Osteoblast (primary cell): Measurements from ENCODE around the gene BATF. TPM values are rescaled to one million over a fixed set of nuclear protein-coding genes. Genes with fewer than 3 reads are reported as not detected.
A peak's percentile ranks its signal among the peaks of the same experiment; 100 is the strongest.

Experiments
- DNase-seq: peaks from one replicate; pipeline ENCODE4 v3.0.0; 2011; ENCODE audit warnings: low spot score, mixed read lengths; ENCODE audit not compliant: insufficient read length; ENCODE audit errors: missing footprints
- H2AFZ ChIP-seq: 2 replicates; pipeline ENCODE4 v1.6.0; 2011; ENCODE audit warnings: mild to moderate bottlenecking, low read length
- H3K27ac ChIP-seq: 2 replicates; pipeline ENCODE4 v1.5.1; 2011; ENCODE audit warnings: mild to moderate bottlenecking, low read depth, low read length, moderate library complexity
- H3K27me3 ChIP-seq: 2 replicates; pipeline ENCODE4 v1.6.0; 2012; ENCODE audit warnings: mild to moderate bottlenecking, control low read depth, inconsistent platforms, low read length, moderate library complexity; ENCODE audit not compliant: insufficient read depth
- H3K36me3 ChIP-seq: 2 replicates; pipeline ENCODE4 v1.5.1; 2011; ENCODE audit warnings: mild to moderate bottlenecking, low read length, control low read depth, moderate library complexity; ENCODE audit not compliant: insufficient read depth
- H3K4me1 ChIP-seq: 2 replicates; pipeline ENCODE4 v1.5.1; 2011; ENCODE audit warnings: mild to moderate bottlenecking, low read length, control low read depth, moderate library complexity; ENCODE audit not compliant: insufficient read depth
- H3K4me2 ChIP-seq: 2 replicates; pipeline ENCODE4 v1.6.0; 2011; ENCODE audit warnings: mild to moderate bottlenecking, low read length; ENCODE audit not compliant: insufficient read depth
- H3K4me3 ChIP-seq: fragments of 200-600 bp; sonication (generic); 3 replicates; pipeline ENCODE4 v1.5.1; 2012; ENCODE audit warnings: mild to moderate bottlenecking, low read length, inconsistent platforms; ENCODE audit not compliant: insufficient read depth
- H3K79me2 ChIP-seq: 2 replicates; pipeline ENCODE4 v1.6.0; 2012; ENCODE audit warnings: mild to moderate bottlenecking, low read length, control low read depth, inconsistent platforms; ENCODE audit not compliant: insufficient read depth
- H3K9me3 ChIP-seq: 2 replicates; pipeline ENCODE4 v1.5.1; 2011; ENCODE audit warnings: low read depth, low read length, control low read depth
- H4K20me1 ChIP-seq: 2 replicates; pipeline ENCODE4 v1.6.0; 2012; ENCODE audit warnings: mild to moderate bottlenecking, low read length, control low read depth; ENCODE audit not compliant: insufficient read depth
- total RNA-seq: library from RNA; depleted of rRNA; stranded (reverse); fragments of >200 nt; gene quantifications from 2 replicates; pipeline ENCODE4 v1.2.3, GENCODE V29; 2012
- TF ChIP-seq, protein P1 (sequence below): IDR thresholded peaks from 2 replicates; pipeline ENCODE4 v1.5.1; 2011; ENCODE audit warnings: mild to moderate bottlenecking, low read depth, low read length, moderate library complexity; ENCODE audit errors: extremely low read depth

BATF gene
- total RNA-seq, 1 donor: 0.72 TPM

DNA sequence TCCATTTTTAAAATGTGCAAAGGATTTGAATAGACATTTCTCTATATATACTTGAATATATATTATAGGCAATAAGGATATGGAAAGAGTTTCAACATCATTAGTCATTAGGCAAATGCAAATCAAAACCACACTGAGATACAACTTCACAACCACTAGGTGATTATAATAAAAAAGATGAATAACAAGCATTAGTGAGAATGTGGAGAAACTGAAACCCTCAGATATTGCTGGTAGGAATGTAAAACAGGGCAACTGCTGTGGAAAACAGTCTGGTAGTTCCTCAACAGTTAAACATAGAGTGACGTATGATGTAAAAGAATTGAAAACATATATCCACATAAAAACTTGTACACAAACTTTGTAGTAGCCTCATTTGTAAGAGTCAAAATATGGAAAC, 11.7 kb upstream of the BATF start:
- no peak overlapping the region for H3K4me3 ChIP-seq
- H3K36me3 ChIP-seq: no peaks in the 10 kb centered on the region
- TF ChIP-seq, protein P1, sequence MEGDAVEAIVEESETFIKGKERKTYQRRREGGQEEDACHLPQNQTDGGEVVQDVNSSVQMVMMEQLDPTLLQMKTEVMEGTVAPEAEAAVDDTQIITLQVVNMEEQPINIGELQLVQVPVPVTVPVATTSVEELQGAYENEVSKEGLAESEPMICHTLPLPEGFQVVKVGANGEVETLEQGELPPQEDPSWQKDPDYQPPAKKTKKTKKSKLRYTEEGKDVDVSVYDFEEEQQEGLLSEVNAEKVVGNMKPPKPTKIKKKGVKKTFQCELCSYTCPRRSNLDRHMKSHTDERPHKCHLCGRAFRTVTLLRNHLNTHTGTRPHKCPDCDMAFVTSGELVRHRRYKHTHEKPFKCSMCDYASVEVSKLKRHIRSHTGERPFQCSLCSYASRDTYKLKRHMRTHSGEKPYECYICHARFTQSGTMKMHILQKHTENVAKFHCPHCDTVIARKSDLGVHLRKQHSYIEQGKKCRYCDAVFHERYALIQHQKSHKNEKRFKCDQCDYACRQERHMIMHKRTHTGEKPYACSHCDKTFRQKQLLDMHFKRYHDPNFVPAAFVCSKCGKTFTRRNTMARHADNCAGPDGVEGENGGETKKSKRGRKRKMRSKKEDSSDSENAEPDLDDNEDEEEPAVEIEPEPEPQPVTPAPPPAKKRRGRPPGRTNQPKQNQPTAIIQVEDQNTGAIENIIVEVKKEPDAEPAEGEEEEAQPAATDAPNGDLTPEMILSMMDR: no peak

GRCh38 chr14:75511201-75511600, 11.1 kb upstream of the BATF start:
- Histone ChIP-seq H4K20me1 (no peaks in the 10 kb centered on the region), H2AFZ (no peak overlapping the region), H3K4me2 (no peak overlapping the region), H3K27ac (no peak overlapping the region), H3K27me3 (no peaks in the 10 kb centered on the region), H3K36me3 (no peaks in the 10 kb centered on the region), H3K9me3 (peaks cover 6% of the 10 kb centered on the region), H3K4me3 (no peak overlapping the region), H3K79me2 (no peaks in the 10 kb centered on the region), H3K4me1 (peaks cover 5% of the 10 kb centered on the region)
- DNase-seq: no peak
- TF ChIP-seq, protein P1: no peak

More for the DNA sequence above, 11.7 kb upstream of the BATF start:
- H3K9me3 ChIP-seq: peaks cover 6% of the 10 kb centered on the region
- no peaks in the 10 kb centered on the region for H3K27me3 ChIP-seq
- no peak for DNase-seq
- no peak overlapping the region for H3K4me2 ChIP-seq
- no peaks in the 10 kb centered on the region for H3K79me2 ChIP-seq
- no peak overlapping the region for H2AFZ ChIP-seq
- H3K27ac ChIP-seq: no peak overlapping the region
- H3K4me1 ChIP-seq: peaks cover 5% of the 10 kb centered on the region
- no peaks in the 10 kb centered on the region for H4K20me1 ChIP-seq

DNA sequence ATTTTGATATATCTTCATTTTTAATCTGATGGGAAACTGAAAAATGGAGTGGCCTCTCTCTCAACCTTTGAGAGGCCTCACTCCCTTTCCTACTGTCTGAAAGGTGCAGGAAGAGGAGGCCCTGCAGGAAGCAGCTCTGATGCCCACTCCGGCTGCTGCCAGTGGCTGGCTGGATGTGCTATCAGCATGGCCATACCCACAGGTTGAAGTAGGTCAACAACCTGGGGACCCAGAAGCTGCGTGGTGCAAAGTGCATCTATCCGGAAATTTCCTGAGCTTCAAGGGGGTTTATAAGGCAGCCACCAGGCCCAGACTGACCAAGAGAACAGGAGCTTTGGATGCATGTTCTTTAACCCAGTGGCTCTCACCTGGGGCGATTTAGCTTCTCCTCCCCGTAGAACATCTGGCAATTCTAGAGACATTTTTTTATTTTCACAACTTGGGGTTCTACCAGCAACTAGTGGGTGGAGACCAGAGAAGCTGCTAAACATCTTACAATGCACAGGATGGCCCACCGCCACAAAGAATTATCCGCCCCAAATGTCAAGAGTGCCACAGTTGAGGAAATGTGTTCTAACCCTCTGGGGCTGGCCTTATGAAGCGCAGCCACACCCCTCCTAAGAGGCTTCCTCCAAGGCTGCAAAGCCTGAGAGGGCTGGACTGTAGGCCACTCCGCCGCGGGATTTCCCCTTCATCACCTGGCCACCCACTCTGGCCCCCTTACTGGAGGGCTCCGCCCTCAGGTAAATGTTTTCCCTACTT, 8.2 kb upstream of the BATF start:
- H3K27me3 ChIP-seq: peaks cover 5% of the 10 kb centered on the region
- H4K20me1 ChIP-seq: no peaks in the 10 kb centered on the region
- no peak overlapping the region for H3K27ac ChIP-seq
- H3K36me3 ChIP-seq: no peaks in the 10 kb centered on the region
- H3K4me2 ChIP-seq: no peak overlapping the region
- DNase-seq: no peak
- TF ChIP-seq, protein P1: no peak
- H3K79me2 ChIP-seq: no peaks in the 10 kb centered on the region
- H3K9me3 ChIP-seq: peaks cover 6% of the 10 kb centered on the region
- H3K4me3 ChIP-seq: no peak overlapping the region
- no peak overlapping the region for H2AFZ ChIP-seq
- H3K4me1 ChIP-seq: peaks cover 5% of the 10 kb centered on the region

- TF ChIP-seq, protein P1: peak; percentile 38
- peaks cover 5% of the 10 kb centered on the region for H3K4me1 ChIP-seq
- peaks cover 5% of the 10 kb centered on the region for H3K27me3 ChIP-seq
- H3K4me3 ChIP-seq: peak overlapping the region; percentile 77
- H3K9me3 ChIP-seq: peaks cover 6% of the 10 kb centered on the region
- H3K79me2 ChIP-seq: no peaks in the 10 kb centered on the region
- no peaks in the 10 kb centered on the region for H4K20me1 ChIP-seq
- no peaks in the 10 kb centered on the region for H3K36me3 ChIP-seq
- H2AFZ ChIP-seq: peak overlapping the region; percentile 90
- DNase-seq: no peak
- H3K4me2 ChIP-seq: peak overlapping the region; percentile 93
- H3K27ac ChIP-seq: no peak overlapping the region
Observed at GRCh38 chr14:75514673-75515628, 7.3 kb upstream of the BATF start.
